ENCODE results near the gene CAAP1. TPM values are rescaled to one million over a fixed set of nuclear protein-coding genes. Genes with fewer than 3 reads are reported as not detected.

Gene CAAP1
- total and polyA plus RNA-seq, 2 of the 13 experiments (the other 11 are each of a cell fraction or from before 2014, with no cell fraction given) = 10.9 to 40.2 TPM

DNA sequence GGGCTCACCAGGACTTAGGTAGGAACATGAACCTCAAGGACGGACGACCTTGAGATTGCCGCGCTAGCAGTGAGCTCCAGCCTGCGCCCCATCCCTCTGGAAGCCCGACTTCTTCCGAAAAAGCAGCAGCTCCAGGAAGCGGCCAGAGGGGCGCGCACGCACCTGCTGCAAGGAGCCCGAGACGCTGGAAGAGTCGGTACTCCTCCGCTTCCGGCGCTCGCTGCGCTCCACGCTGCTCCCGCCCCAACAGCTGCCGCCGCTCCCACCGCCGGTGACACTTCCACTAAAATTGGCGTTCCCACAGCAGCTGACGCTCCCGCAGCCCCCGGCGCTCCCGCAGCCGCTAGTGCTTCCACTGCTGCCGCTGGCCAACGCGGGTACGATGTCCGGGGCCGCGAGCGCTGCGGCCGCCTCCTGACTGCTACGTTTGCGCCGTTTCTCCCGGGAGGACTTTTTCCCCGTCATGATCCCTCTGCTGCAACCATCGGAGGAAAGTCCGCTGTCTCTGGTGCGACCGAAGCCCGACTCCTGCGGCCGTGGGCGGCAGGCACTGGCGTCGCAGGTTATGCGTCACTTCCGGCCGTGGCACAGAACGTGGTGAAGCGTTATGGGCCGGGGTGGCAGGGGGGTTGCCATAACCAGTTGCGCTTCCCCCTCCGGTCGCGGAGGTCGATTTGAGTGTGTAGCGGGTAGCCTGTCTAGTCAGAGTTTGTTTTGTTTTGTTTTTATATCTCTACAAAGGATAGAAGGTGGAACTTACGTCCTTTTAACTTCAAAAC lies at the start of gene CAAP1 (continued):
- TF ChIP-seq, protein P1, sequence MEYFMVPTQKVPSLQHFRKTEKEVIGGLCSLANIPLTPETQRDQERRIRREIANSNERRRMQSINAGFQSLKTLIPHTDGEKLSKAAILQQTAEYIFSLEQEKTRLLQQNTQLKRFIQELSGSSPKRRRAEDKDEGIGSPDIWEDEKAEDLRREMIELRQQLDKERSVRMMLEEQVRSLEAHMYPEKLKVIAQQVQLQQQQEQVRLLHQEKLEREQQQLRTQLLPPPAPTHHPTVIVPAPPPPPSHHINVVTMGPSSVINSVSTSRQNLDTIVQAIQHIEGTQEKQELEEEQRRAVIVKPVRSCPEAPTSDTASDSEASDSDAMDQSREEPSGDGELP (IDR thresholded peaks at IDR 0.05; ENCODE audit: borderline replicate concordance, low read depth) = peak; percentile 73
- TF ChIP-seq GFI1 (CRISPR knock-in tag; IDR thresholded peaks at IDR 0.05; ENCODE audit: borderline replicate concordance) = peak; percentile 56; the same call in 1 of the 2 replicates
- peak; percentile 76; the same call in 1 of the 2 replicates for TF ChIP-seq ZNF263 (CRISPR knock-in tag; IDR thresholded peaks at IDR 0.05)
- no peak for TF ChIP-seq TCF7 (IDR thresholded peaks at IDR 0.05; ENCODE audit: low read depth)
- TF ChIP-seq ZNF816 (CRISPR knock-in tag; IDR thresholded peaks at IDR 0.05; ENCODE audit: borderline replicate concordance) = peak; percentile 48; the same call in 1 of the 2 replicates
- peak; percentile 71 for TF ChIP-seq ELF1 (CRISPR knock-in tag; IDR thresholded peaks at IDR 0.05)
- peak; percentile 78; the same call in 1 of the 2 replicates for TF ChIP-seq SNAI1 (CRISPR knock-in tag; IDR thresholded peaks at IDR 0.05; ENCODE audit: borderline replicate concordance)
- peak; percentile 92 for TF ChIP-seq SPEN (CRISPR knock-in tag; IDR thresholded peaks at IDR 0.05; ENCODE audit: low read depth)
- no peak; the same call in none of the 2 replicates for TF ChIP-seq ZSCAN25 (CRISPR knock-in tag; IDR thresholded peaks at IDR 0.05)
- TF ChIP-seq KMT2B (CRISPR knock-in tag; IDR thresholded peaks at IDR 0.05) = peak; percentile 100
- no peak for TF ChIP-seq KLF12 (CRISPR knock-in tag; IDR thresholded peaks at IDR 0.05; ENCODE audit: borderline replicate concordance)
- peak; percentile 97 for TF ChIP-seq SAFB2 (CRISPR knock-in tag; IDR thresholded peaks at IDR 0.05; ENCODE audit: borderline replicate concordance, low read depth)
- no peak for TF ChIP-seq PRPF4 (IDR thresholded peaks at IDR 0.05; ENCODE audit: low read depth, low read length, poor library complexity, severe bottlenecking)
- no peak for TF ChIP-seq MAFG (CRISPR knock-in tag; IDR thresholded peaks at IDR 0.05)
- no peak; the same call in 1 of the 2 replicates for TF ChIP-seq HNF4G (IDR thresholded peaks at IDR 0.05; ENCODE audit: borderline replicate concordance, low read depth, low read length)
- no peak for TF ChIP-seq HNF4G (CRISPR knock-in tag; IDR thresholded peaks at IDR 0.05; ENCODE audit: borderline replicate concordance, low read depth)
- no peak for TF ChIP-seq ZNF550 (CRISPR knock-in tag; IDR thresholded peaks at IDR 0.05; ENCODE audit: borderline replicate concordance)
- peak; percentile 76 for TF ChIP-seq ISL2 (CRISPR knock-in tag; IDR thresholded peaks at IDR 0.05)
- no peak for TF ChIP-seq ZNF382 (CRISPR knock-in tag; IDR thresholded peaks at IDR 0.05; ENCODE audit: borderline replicate concordance)
- TF ChIP-seq GZF1 (CRISPR knock-in tag; IDR thresholded peaks at IDR 0.05) = no peak
- no peak for TF ChIP-seq ZNF282 (IDR thresholded peaks at IDR 0.05; ENCODE audit: partially characterized antibody)
- peak; percentile 63; the same call in 1 of the 2 replicates for TF ChIP-seq NFRKB (IDR thresholded peaks at IDR 0.05)
- no peak for TF ChIP-seq HHEX (CRISPR knock-in tag; IDR thresholded peaks at IDR 0.05)
- TF ChIP-seq ZSCAN20 (CRISPR knock-in tag; IDR thresholded peaks at IDR 0.05; ENCODE audit: borderline replicate concordance) = no peak
- TF ChIP-seq CENPT (CRISPR knock-in tag; IDR thresholded peaks at IDR 0.05; ENCODE audit: low read depth) = 0 out of 2 replicates have a peak, but pooled peaks have one; percentile 64
- peak; percentile 40; the same call in 1 of the 2 replicates for TF ChIP-seq ELF3 (CRISPR knock-in tag; IDR thresholded peaks at IDR 0.05)
- TF ChIP-seq KLF15 (CRISPR knock-in tag; IDR thresholded peaks at IDR 0.05; ENCODE audit: borderline replicate concordance) = peak; percentile 71; the same call in 1 of the 2 replicates
- TF ChIP-seq ZNF558 (CRISPR knock-in tag; IDR thresholded peaks at IDR 0.05; ENCODE audit: borderline replicate concordance) = no peak
- no peak for TF ChIP-seq LCORL (IDR thresholded peaks at IDR 0.05)
- TF ChIP-seq LCORL (CRISPR knock-in tag; IDR thresholded peaks at IDR 0.05) = peak; percentile 86
- 0 out of 2 replicates have a peak, but pooled peaks have one; percentile 63 for TF ChIP-seq ZNF749 (CRISPR knock-in tag; IDR thresholded peaks at IDR 0.05; ENCODE audit: borderline replicate concordance)
- TF ChIP-seq ZNF253 (CRISPR knock-in tag; IDR thresholded peaks at IDR 0.05; ENCODE audit: borderline replicate concordance) = peak; percentile 76; the same call in 1 of the 2 replicates
- no peak for TF ChIP-seq NR2F1 (CRISPR knock-in tag; IDR thresholded peaks at IDR 0.05)
